SK-N-SH treated with all-trans-retinoic acid at 6 μM for 48 hours (cell line): Measurements from ENCODE around the gene CWC15.

Experiments used
- ARNTL ChIP-seq: fragments of 450-650 bp; formaldehyde crosslinking; IDR thresholded peaks from 2 replicates; pipeline ENCODE4 v1.5.0; 2020; ENCODE audit warnings: low read depth, mild to moderate bottlenecking, moderate library complexity, borderline replicate concordance
- CSDC2 ChIP-seq: fragments of 250-450 bp; sonication (Bioruptor Pico); IDR thresholded peaks from 2 replicates; pipeline ENCODE4 v1.5.0; 2020; ENCODE audit warnings: mild to moderate bottlenecking, moderate library complexity
- PATZ1 ChIP-seq: fragments of 250-450 bp; sonication (Bioruptor Pico); IDR thresholded peaks from 2 replicates; pipeline ENCODE4 v1.8.0; 2020; ENCODE audit warnings: mild to moderate bottlenecking, moderate library complexity, borderline replicate concordance
- POU6F1 ChIP-seq: fragments of 250-450 bp; sonication (Bioruptor Pico); IDR thresholded peaks from 2 replicates; pipeline ENCODE4 v1.8.0; 2021; ENCODE audit warnings: low read depth, mild to moderate bottlenecking, moderate library complexity, borderline replicate concordance
- PPARA ChIP-seq: fragments of 250-450 bp; sonication (Bioruptor Pico); IDR thresholded peaks from 2 replicates; pipeline ENCODE4 v1.5.0; 2020; ENCODE audit warnings: mild to moderate bottlenecking, borderline replicate concordance
- RARB ChIP-seq: fragments of 250-450 bp; sonication (Bioruptor Pico); IDR thresholded peaks from 2 replicates; pipeline ENCODE4 v1.8.0; 2021; ENCODE audit warnings: mild to moderate bottlenecking, moderate library complexity
- ZC3H10 ChIP-seq: fragments of 250-450 bp; sonication (Bioruptor Pico); IDR thresholded peaks from 2 replicates; pipeline ENCODE4 v1.5.1; 2021; ENCODE audit warnings: mild to moderate bottlenecking, moderate library complexity

GRCh38 chr11:94958121-94958696 lies 15.1 kb downstream of the CWC15 start:
- TF ChIP-seq CSDC2 (CRISPR knock-in tag): no peak
- TF ChIP-seq POU6F1: no peak
- TF ChIP-seq ZC3H10: no peak
- TF ChIP-seq PATZ1 (CRISPR knock-in tag): no peak
- no peak for TF ChIP-seq PPARA
- TF ChIP-seq RARB: no peak
- no peak for TF ChIP-seq ARNTL (CRISPR knock-in tag)
